CD1c-positive myeloid dendritic cell (primary cell): Measurements from ENCODE around the gene SOCS6.
"Not testable (repeated sequence)": the region's sequence is repeated elsewhere in the genome, so short reads cannot be mapped to it uniquely, and the experiment has no call there.

Source experiments
- DNase-seq: peaks from one replicate; pipeline ENCODE4 v3.0.0-alpha.2; 2016; ENCODE audit errors: extremely low spot score

SOCS6 gene

GRCh38 chr18:70355620-70356385, 67.0 kb downstream of the SOCS6 start:
- no peak for DNase-seq

GRCh38 chr18:70358105-70358406, 69.2 kb downstream of the SOCS6 start:
- not testable (repeated sequence) for DNase-seq

GRCh38 chr18:70359071-70359470, 70.2 kb downstream of the SOCS6 start:
- DNase-seq, result no peak

- no peak for DNase-seq
Observed at GRCh38 chr18:70362258-70362657, 73.4 kb downstream of the SOCS6 start.

- DNase-seq, result peak; percentile 68
Observed at GRCh38 chr18:70363861-70364260, 75.0 kb downstream of the SOCS6 start.

- DNase-seq, result no peak
Observed at GRCh38 chr18:70365361-70365760, 76.5 kb downstream of the SOCS6 start.

- no peak for DNase-seq
Observed at GRCh38 chr18:70366174-70366573, 77.3 kb downstream of the SOCS6 start.

- DNase-seq, result no peak
Observed at GRCh38 chr18:70366670-70367069, 77.8 kb downstream of the SOCS6 start.

GRCh38 chr18:70367344-70367743, 78.5 kb downstream of the SOCS6 start:
- DNase-seq, result not testable (repeated sequence)

- no peak for DNase-seq
Observed at GRCh38 chr18:70368903-70369302, 80.1 kb downstream of the SOCS6 start.

- DNase-seq, result no peak
Observed at GRCh38 chr18:70370762-70371733, 82.2 kb downstream of the SOCS6 start.

- DNase-seq, result no peak
Observed at GRCh38 chr18:70371908-70372307, 83.1 kb downstream of the SOCS6 start.

- no peak for DNase-seq
Observed at GRCh38 chr18:70372450-70373041, 83.7 kb downstream of the SOCS6 start.

- DNase-seq, result no peak
Observed at GRCh38 chr18:70373042-70373519, 84.2 kb downstream of the SOCS6 start.

- DNase-seq, result no peak
Observed at GRCh38 chr18:70374154-70374553, 85.3 kb downstream of the SOCS6 start.

GRCh38 chr18:70376137-70376913, 87.5 kb downstream of the SOCS6 start:
- DNase-seq, result no peak

GRCh38 chr18:70376914-70377258, 88.0 kb downstream of the SOCS6 start:
- no peak for DNase-seq

GRCh38 chr18:70377317-70377799, 88.5 kb downstream of the SOCS6 start:
- DNase-seq, result no peak

GRCh38 chr18:70377857-70378701, 89.2 kb downstream of the SOCS6 start:
- no peak for DNase-seq
